K562 treated with DMSO at 1 percent for 12 hours (cell line): ENCODE data around the gene EVX2. TPM values are rescaled to one million over a fixed set of nuclear protein-coding genes. Genes with fewer than 3 reads are reported as not detected.

ENCODE experiments used
- total RNA-seq: library from RNA; unstranded; fragments of 300-600 nt; gene quantifications from 2 replicates; pipeline ENCODE4 v1.2.3, GENCODE V29; 2022; ENCODE audit not compliant: insufficient read depth

Gene EVX2
- not detected in 2 replicates for total RNA-seq

DNA sequence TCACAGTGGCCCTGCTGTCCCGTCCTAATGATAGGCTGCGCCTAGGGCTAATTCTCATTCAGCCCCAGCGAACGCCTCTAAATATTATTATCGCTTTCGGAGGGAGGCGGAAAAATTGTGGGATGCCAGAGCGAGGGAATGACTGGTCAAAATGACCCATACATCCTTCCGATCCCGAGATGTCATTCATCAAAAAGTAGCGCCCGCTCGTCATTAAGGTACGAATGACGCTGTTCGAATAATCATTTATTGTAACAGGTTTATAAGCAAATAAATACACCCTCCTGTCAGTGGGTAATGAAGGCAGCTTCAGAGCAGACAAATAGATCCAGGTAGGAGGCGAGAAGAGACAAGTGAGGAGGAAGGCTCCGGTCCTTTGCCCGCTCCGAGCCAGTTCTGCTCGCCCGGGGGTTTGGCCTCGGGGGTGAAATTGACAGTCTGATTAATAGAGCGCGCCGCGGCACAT lies at the start of gene EVX2:
TSS of gene EVX2 (minus strand) at position 167 of the 466 bp plus-strand sequence. CDS start 186 bp downstream, outside the sequence.

GRCh38 chr2:176128982-176129796 lies 45.4 kb upstream of the EVX2 start, which contains the start of gene HOXD8:
Gene HOXD8, plus strand, starts transcription at chr2:176129705. Its CDS starts 662 bp downstream, at chr2:176130367.

GRCh38 chr2:176122683-176123410 lies 39.1 kb upstream of the EVX2 start, which contains the start of gene HOXD9:
Gene HOXD9, plus strand, starts transcription at chr2:176122719. Its CDS starts 50 bp downstream, at chr2:176122769.

DNA sequence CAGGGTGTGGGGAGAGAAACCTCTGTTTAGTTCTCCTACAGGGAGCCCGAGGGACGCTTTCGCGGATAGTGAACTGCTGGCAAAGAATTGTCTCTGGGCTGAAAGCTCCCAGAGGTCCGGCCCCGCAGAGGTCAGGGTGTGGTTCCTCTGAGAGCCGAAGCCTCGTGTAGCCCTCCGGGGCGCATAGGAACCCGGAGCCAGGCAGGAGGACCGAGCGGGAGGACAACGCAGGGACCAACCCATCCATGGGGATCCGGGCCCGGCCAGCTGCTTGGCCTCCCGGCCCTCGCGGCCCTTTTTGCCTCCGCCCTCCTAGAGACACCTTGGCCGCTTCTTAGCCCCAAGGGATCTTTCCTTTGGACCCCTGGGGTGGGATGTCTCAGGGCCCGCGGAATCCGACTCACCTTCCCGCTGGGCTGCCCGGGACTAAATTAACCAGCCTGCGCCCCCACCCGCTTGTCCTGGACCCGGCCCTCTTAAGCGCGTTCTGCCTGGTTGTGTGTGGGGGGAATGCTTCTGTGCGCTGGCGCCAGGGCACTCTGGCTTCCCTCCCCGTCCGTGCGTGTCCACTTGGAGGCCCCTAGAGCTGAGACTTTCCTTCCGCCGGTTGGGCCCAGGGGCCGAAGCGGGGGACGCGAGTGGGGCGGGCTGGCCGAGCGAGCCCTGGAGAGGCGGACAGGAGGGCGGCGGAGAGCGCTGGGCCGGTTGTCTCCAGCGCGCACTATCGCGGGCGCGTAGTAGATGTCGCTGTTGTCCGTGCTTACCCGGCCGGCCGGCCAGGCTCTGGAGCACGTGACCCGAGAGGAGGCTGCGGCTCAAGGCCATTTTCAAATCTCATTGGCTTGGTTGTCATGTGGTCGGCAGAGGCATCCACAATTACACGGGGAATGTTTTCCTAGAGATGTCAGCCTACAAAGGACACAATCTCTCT lies 32.4 kb upstream of the EVX2 start, which contains the start of gene HOXD10:
TSS of gene HOXD10 (plus strand) at position 896 of the 931 bp plus-strand sequence. CDS start 56 bp downstream, outside the sequence.

DNA sequence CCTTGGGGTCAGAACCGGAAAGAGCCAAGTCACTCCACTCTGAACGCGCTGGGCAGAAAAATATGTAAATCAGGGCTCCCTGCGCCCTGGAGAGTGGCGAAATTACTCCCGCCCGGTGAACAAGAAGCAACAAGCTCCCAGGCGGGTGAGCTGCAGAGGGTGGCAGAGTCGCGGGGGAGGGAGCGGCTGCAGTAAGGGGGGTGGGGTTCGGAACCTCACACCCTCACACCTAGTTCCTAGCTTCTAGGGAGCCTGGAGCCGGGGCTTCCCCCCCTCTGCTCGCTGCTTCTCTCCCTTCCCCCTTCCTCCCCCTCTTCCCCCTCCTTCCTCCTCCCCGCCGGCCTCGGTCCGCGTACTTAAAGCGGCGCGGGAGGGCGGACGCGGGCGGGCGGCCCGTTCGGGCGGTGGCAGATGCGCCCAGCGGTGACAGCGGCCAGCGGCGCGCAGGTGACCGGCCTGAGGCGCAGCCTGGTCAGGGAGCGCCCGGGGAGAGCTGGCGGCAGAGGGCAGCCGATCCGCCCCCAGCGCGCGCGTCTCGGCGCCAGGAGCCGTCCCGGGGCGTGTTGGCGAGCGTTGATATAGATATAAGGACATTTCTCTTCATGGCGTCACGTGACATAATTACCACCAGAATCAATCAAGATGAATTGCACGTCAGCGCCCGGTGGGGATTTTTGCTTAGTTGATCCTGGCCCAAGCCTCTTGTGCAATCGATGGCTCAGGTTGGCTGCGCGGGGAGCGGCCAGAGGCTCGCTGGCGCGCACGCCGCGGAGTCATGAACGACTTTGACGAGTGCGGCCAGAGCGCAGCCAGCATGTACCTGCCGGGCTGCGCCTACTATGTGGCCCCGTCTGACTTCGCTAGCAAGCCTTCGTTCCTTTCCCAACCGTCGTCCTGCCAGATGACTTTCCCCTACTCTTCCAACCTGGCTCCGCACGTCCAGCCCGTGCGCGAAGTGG lies 23.1 kb upstream of the EVX2 start, which contains the start of gene HOXD11:
TSS of gene HOXD11 (plus strand) at position 700 of the 959 bp plus-strand sequence. CDS start at position 776, 76 bp downstream.

GRCh38 chr2:176099728-176100546 lies 16.2 kb upstream of the EVX2 start, which contains the start of gene HOXD12:
Gene HOXD12, plus strand, starts transcription at chr2:176099795. Its CDS starts 7 bp downstream, at chr2:176099802.

DNA sequence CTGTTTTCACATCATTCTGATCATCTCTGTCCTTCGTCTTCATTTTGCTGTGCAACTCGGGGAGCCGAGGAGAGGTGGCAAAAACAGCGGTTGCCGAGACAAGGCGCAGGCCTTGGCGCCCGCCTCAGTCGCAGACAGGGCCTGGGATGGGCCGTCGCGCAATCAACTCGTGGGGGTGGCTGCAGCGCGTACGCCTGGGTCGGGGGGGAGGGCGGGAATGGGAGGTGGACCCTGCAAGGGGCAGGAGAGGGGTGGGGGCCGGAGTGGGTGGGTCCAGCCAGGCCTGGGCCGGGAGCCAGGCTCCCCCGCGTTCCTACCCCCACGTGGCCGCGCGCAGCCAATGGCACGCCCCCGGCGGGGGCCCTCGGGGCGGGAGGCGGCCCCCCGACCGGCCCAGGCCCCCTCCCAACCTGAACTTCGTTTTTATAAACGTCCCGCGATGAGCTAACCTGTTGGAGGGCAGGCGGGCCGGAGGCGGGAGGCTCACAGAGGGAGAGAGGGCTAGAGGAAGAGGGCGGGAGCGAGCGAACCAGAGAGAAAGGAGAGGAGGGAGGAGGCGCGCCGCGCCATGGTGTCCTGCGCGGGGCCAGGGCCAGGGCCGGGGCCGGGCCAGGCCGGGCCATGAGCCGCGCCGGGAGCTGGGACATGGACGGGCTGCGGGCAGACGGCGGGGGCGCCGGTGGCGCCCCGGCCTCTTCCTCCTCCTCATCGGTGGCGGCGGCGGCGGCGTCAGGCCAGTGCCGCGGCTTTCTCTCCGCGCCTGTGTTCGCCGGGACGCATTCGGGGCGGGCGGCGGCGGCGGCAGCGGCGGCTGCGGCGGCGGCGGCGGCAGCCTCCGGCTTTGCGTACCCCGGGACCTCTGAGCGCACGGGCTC lies 8.7 kb upstream of the EVX2 start, which contains the start of gene HOXD13:
TSS of gene HOXD13 (plus strand) at position 452 of the 875 bp plus-strand sequence. CDS start at position 622, 170 bp downstream.

Other genes with a start within 250 kb of the EVX2 start
- gene LNPK, start 81.7 kb downstream of the EVX2 start, total RNA-seq, result 23.3 and 34.3 TPM in 2 replicates
- not detected in 2 replicates for gene HOXD13, start 8.8 kb upstream of the EVX2 start, total RNA-seq
- not detected in 2 replicates for gene HOXD12, start 15.8 kb upstream of the EVX2 start, total RNA-seq
- gene HOXD11, start 23.3 kb upstream of the EVX2 start, total RNA-seq, result not detected in 2 replicates
- not detected in 2 replicates for gene HOXD10, start 32.8 kb upstream of the EVX2 start, total RNA-seq
- gene HOXD9, start 38.8 kb upstream of the EVX2 start, total RNA-seq, result not detected in 2 replicates
- gene HOXD8, start 45.7 kb upstream of the EVX2 start, total RNA-seq, result 0.99 TPM in 1 of 2 replicates, not detected in the other
- gene HOXD4, start 67.6 kb upstream of the EVX2 start, total RNA-seq, result not detected in 2 replicates
- not detected in 2 replicates for gene HOXD3, start 73.3 kb upstream of the EVX2 start, total RNA-seq
- gene HOXD1, start 104.7 kb upstream of the EVX2 start, total RNA-seq, result not detected in 2 replicates
- gene MTX2, start 185.5 kb upstream of the EVX2 start, total RNA-seq, result 53.2 and 61.2 TPM in 2 replicates